SKM-1 treated with dmso at 0.1 percent for 144 hours (cell line): ENCODE data around the gene CXorf58.
"Not testable (repeated sequence)": the region's sequence is repeated elsewhere in the genome, so short reads cannot be mapped to it uniquely, and the experiment has no call there.

Experiments
- DNase-seq: peaks from one replicate; lab custom pipeline; 2025; ENCODE audit not compliant: unreplicated experiment; lab: John Stamatoyannopoulos, UW

CXorf58 gene

DNA sequence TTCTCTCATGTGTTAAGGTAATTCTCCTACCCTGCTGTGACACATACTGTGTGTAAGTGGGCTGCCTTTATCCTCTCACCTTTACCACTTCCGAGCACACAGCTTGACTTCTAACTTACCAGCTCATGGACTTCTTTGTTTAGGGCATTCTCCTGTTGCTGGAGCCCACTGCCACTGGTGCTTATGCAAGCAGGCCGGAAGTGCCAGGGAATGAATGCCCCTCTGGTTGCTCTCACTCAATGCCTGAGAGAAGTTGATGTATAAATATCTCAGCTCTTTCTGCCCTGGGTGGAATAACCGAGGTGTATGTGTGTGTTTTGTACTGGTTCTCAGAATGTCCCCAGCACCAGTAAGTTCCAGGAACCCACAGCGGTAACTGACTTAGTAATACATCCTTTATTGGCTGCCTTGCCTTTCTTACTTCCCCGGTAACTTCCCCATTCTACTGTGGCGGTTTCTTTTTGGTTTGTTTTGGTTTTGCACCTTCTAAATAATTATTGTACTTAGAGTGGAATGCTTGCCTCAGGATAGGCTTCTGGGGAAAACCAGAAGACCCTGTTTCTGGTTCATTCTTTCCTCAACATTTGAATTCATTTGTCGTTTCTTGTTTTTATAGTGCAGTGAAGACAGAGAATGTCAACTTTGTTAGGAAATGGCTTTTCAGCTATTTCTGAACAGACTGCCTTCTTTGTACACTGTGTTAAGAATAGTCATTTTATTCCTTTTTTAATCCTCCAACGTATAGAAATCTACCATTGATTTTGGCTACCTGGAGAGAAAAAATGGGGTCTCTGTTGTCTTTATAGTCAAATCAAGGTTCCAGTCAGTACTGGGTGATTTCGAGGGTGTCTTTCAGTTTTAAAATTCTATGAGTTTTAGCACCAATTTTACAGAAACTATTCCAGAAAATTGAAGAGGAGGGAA, 45.4 kb downstream of the CXorf58 start:
- peak; percentile 54 for DNase-seq

DNA sequence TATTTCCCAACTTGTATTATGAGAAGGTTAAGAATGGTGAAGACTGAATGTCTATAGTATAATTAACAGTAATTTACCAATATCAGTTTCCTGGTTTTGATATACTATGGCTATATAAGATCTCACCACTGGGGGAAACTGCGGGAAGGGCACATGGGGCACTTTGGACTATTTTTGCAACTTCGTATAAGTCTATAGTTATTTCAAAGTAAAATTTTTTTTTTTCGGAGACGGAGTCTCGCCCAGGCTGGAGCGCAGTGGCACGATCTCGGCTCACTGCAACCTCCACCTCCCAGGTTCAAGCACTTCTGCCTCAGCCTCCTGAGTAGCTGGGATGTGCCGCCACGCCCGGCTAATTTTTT, 46.1 kb downstream of the CXorf58 start:
- no peak for DNase-seq

GRCh38 chrX:23954396-23954795, 46.6 kb downstream of the CXorf58 start:
- no peak for DNase-seq

- DNase-seq, result peak; percentile 68
Observed at GRCh38 chrX:23959781-23960180, 52.0 kb downstream of the CXorf58 start.

DNA sequence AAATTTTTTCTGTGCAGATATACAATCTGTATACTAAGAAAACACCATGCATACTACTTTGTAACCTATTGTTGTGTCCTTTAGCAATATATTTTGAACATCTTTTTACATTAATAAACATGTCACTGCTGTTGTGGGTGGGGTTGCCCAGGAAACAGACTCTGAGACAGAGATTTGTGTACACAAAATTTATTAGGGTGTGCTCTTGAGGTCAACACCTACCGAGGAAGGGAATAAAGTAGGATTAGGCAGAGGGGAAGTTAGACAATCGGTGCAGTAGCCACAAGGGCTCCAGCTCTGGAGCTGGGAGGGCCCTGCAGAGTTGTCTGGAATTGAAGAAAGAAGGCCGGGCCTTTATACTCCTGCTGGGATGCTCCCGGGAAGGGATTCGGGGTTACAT, 56.4 kb downstream of the CXorf58 start:
- DNase-seq, result no peak

DNA sequence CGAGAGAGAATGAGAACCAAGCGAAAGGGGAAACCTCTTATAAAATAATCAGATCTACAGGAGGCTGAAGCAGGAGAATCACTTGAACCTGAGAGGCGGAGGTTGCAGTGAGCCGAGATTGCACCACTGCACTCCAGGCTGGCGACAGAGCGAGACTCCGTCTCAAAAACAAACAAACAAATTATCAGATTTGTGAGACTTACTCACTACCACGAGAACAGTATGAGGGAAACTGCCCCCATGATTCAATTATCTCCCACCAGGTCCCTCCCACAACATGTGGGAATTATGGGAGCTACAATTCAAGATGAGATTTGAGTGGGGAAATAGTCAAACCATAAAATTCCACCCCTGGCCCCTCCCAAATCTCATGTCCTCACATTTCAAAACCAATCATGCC, 57.8 kb downstream of the CXorf58 start:
- DNase-seq, result not testable (repeated sequence)

- no peak for DNase-seq
Observed at GRCh38 chrX:23978491-23978890, 70.7 kb downstream of the CXorf58 start.

DNA sequence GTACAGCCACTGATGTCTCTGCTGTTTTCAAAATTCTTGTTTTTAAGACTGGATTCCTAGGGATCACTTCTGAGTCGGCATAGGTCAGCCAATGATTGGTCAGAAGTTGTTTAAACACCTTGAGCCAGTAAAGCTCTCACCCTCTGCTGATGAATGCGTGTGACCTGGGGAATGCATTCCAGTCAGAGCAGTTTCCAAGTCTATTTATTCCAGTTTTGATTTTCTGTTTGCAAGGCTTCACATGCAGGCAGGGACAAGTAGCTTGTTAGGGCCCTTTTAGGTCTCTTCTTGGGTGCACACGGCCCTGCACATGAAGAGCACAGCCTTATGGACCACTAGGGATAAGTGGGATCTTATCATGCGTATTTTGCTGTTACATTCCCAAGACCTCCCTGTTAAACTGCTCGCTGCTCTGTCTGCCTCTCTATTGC, 72.2 kb downstream of the CXorf58 start:
- no peak for DNase-seq

- DNase-seq, result no peak
Observed at GRCh38 chrX:23981222-23981621, 73.4 kb downstream of the CXorf58 start.

GRCh38 chrX:23981711-23982110, 73.9 kb downstream of the CXorf58 start:
- DNase-seq, result no peak

- DNase-seq, result no peak
Observed at GRCh38 chrX:23982891-23983290, 75.1 kb downstream of the CXorf58 start.
